ENCODE measurements around the gene NABP2.

NABP2 gene

DNA sequence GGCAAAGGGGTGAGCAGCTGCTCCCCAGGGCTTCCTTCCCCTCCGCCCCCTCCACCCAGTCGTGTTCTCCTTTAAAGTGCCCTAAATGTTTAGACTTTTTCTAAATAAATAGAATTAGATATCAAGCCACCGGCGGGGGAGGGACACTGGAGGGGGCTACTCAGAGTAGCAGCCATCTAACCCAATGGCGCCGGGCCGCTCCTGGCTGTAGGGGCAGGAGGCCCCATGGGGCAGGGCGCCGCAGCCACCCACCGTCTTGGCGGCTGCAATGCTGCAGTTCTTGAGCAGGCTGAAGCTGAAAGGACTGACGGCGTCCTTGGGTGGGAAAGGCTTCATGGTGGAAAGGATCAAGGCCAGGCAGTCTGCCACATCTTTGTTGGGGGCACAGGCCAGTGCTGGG lies 18.8 kb downstream of the NABP2 start:
- H3K4me1 Mint-ChIP-seq, result peaks cover 16% of the 10 kb centered on the region
- H3K36me3 Mint-ChIP-seq (ENCODE audit: low read depth), result peaks cover 59% of the 10 kb centered on the region
- H3K4me3 Mint-ChIP-seq, result no peak overlapping the region
- TF ChIP-seq, protein P1, sequence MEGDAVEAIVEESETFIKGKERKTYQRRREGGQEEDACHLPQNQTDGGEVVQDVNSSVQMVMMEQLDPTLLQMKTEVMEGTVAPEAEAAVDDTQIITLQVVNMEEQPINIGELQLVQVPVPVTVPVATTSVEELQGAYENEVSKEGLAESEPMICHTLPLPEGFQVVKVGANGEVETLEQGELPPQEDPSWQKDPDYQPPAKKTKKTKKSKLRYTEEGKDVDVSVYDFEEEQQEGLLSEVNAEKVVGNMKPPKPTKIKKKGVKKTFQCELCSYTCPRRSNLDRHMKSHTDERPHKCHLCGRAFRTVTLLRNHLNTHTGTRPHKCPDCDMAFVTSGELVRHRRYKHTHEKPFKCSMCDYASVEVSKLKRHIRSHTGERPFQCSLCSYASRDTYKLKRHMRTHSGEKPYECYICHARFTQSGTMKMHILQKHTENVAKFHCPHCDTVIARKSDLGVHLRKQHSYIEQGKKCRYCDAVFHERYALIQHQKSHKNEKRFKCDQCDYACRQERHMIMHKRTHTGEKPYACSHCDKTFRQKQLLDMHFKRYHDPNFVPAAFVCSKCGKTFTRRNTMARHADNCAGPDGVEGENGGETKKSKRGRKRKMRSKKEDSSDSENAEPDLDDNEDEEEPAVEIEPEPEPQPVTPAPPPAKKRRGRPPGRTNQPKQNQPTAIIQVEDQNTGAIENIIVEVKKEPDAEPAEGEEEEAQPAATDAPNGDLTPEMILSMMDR (IDR thresholded peaks at IDR 0.05), result no peak
- H3K9me3 Mint-ChIP-seq, result no peaks in the 10 kb centered on the region
- peaks cover 6% of the 10 kb centered on the region for H3K27me3 Mint-ChIP-seq (ENCODE audit: low read depth, poor library complexity)
- no peak for DNase-seq
- peak overlapping the region; percentile 22 for H3K27ac Mint-ChIP-seq

DNA sequence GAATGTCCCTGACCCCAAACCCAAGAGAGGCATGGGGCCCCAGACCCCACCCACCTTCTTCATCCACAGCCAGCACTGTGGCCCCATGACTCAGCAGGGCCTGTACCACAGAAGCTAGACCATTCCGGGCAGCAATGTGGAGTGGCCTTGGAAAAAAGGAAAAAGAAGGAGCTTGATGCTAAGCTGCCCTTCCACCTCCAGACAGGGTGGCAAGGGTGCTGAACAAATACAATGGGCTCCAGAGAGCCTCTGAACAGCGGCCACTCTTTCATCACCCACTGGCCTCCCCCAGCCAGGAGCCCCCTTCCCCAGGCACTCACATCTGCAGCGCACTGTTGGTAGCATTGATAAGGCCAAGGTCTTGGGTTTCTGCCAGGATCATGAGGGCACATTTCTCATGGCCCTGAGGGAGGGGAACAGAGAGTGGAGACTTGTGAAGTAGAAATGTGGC lies 19.6 kb downstream of the NABP2 start:
- Mint-ChIP-seq H3K27me3 (ENCODE audit: low read depth, poor library complexity) (peaks cover 6% of the 10 kb centered on the region), H3K36me3 (ENCODE audit: low read depth) (peaks cover 59% of the 10 kb centered on the region), H3K27ac (peak overlapping the region; percentile 22), H3K4me3 (no peak overlapping the region), H3K9me3 (no peaks in the 10 kb centered on the region), H3K4me1 (peaks cover 15% of the 10 kb centered on the region)
- TF ChIP-seq, protein P1 (IDR thresholded peaks at IDR 0.05), result no peak
- no peak for DNase-seq

DNA sequence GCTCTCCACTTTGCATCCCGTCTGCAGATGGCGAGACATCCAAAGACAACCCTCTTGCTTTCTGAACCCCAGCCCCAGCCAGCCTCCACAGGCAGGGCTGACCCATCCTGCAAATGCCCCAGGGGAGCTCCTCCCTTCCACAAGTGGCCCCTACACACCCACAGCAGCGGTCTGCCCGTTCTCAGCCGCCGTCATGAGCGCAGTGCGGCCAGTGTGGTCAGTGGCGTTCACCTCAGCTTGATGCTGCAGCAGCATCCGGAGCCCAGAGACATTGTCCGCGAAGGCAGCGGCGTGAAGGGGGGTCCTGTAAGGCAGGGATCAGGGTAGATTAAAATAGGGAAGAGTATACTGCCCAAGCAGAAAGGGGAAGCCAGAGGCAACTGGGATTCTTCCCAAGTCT lies 20.4 kb downstream of the NABP2 start:
- peaks cover 6% of the 10 kb centered on the region for H3K27me3 Mint-ChIP-seq (ENCODE audit: low read depth, poor library complexity)
- H3K4me1 Mint-ChIP-seq, result peaks cover 15% of the 10 kb centered on the region
- H3K27ac Mint-ChIP-seq, result no peak overlapping the region
- no peaks in the 10 kb centered on the region for H3K9me3 Mint-ChIP-seq
- H3K36me3 Mint-ChIP-seq (ENCODE audit: low read depth), result peaks cover 64% of the 10 kb centered on the region
- DNase-seq, result no peak
- no peak overlapping the region for H3K4me3 Mint-ChIP-seq
- TF ChIP-seq, protein P1 (IDR thresholded peaks at IDR 0.05), result no peak

DNA sequence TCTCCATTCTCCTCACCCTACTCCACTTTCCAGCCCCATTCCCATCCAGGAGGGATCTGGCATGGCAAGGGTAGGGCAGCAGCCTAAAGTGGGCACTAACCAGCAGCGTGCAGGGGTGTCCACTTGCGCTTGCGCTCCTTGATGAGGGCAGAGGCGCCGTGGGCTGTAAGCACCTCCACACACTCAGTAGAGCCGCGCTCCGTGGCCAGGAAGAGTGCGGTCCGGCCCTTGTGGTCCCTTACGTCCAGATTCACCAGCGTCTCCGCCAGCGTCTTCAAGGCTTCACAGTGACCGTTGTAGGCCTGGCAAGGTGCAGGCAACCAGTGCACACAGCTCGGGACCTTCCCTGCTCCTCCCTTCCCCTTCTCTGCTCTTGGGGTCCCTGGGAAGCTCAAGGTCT lies 23.8 kb downstream of the NABP2 start:
- H3K4me1 Mint-ChIP-seq, result no peaks in the 10 kb centered on the region
- H3K27me3 Mint-ChIP-seq (ENCODE audit: low read depth, poor library complexity), result peaks cover 2% of the 10 kb centered on the region
- H3K4me3 Mint-ChIP-seq, result no peak overlapping the region
- no peaks in the 10 kb centered on the region for H3K9me3 Mint-ChIP-seq
- TF ChIP-seq, protein P1 (IDR thresholded peaks at IDR 0.05), result no peak
- no peak for DNase-seq
- H3K36me3 Mint-ChIP-seq (ENCODE audit: low read depth), result peaks cover 58% of the 10 kb centered on the region
- no peak overlapping the region for H3K27ac Mint-ChIP-seq

DNA sequence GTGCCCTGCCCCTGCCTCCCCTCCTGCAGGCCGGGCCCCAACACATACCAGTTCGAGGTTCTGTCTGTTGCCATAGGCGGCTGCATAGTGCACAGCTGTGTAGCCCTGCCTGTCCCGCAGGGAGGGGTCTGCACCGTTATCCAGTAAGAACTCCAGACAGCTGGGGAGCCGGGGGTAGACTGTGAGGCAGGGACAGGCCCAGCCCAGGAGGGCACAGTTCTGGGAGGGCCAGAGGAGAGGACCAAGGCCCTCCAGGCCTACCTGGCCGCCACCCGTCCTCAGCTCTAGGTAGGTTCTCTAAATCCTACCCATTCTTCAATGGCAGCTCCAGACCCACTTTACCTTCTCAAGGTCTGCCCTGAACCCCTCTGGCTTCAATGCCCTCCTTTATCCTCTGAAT lies 24.6 kb downstream of the NABP2 start:
- Mint-ChIP-seq H3K4me3 (no peak overlapping the region), H3K27ac (no peak overlapping the region), H3K4me1 (no peaks in the 10 kb centered on the region), H3K9me3 (no peaks in the 10 kb centered on the region), H3K36me3 (ENCODE audit: low read depth) (peaks cover 60% of the 10 kb centered on the region), H3K27me3 (ENCODE audit: low read depth, poor library complexity) (peaks cover 2% of the 10 kb centered on the region)
- TF ChIP-seq, protein P1 (IDR thresholded peaks at IDR 0.05), result no peak
- no peak for DNase-seq

DNA sequence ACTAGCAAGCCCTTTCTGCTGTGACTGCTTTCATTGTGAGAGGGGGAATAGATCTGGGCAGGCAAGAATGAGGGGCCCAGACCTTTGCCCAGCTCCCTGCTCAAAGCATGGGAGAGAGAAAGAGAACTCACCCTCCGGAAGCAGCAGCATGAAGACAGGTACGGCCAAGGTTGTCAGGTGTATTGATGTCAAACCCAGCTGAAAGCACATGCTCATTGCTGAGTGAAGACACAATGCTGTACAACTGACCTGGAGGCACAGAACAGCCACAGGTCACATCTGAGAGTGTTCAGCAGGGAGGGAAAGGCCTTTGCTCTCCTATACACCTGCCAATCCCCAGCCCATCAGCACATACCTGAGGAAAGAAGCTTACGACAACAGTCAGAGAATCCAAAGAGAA lies 28.5 kb downstream of the NABP2 start:
- peaks cover 51% of the 10 kb centered on the region for H3K36me3 Mint-ChIP-seq (ENCODE audit: low read depth)
- no peak overlapping the region for H3K27ac Mint-ChIP-seq
- no peaks in the 10 kb centered on the region for H3K9me3 Mint-ChIP-seq
- H3K4me3 Mint-ChIP-seq, result no peak overlapping the region
- TF ChIP-seq, protein P1 (IDR thresholded peaks at IDR 0.05), result no peak
- H3K4me1 Mint-ChIP-seq, result peaks cover 17% of the 10 kb centered on the region
- no peaks in the 10 kb centered on the region for H3K27me3 Mint-ChIP-seq (ENCODE audit: low read depth, poor library complexity)
- DNase-seq, result no peak
